DMS 273 (cell line): ENCODE measurements around the gene CPA2.

Experiments used
- DNase-seq: peaks from one replicate; lab custom pipeline; 2025; ENCODE audit not compliant: unreplicated experiment; lab: John Stamatoyannopoulos, UW

The CPA2 gene

DNA sequence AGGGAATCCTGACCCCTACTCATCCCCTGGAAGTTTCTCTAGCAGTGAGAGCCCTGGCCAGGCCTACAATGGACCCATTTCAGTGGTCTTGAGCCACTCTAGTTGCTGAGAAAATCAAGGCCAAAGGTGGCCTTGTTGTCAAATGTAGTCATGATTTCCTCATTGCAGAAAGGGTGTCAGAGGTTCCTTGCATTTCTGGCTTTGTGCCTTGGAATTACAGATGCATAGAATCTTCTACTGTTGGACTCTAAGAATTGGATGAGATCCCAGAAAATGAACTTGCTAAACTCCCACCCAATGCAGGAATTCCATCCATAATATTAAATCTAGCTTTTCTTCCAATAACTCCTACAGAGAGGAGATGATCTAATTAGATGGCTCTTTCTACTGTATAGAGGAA is 12.2 kb downstream of the CPA2 start:
- peak; percentile 41 for DNase-seq

DNA sequence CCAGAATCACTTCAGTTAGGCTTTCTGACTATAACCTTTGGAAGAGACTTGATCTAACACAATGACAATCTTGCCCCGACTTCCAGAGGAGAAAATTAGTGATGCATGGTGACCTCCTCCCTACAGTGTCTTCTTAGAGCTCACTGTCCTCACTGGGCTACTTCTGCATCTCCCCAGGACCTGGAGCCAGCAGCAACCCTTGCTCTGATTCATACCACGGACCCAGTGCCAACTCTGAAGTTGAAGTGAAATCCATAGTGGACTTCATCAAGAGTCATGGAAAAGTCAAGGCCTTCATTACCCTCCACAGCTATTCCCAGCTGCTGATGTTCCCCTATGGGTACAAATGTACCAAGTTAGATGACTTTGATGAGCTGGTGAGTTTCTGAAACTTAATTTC is 12.6 kb downstream of the CPA2 start:
- no peak for DNase-seq

DNA sequence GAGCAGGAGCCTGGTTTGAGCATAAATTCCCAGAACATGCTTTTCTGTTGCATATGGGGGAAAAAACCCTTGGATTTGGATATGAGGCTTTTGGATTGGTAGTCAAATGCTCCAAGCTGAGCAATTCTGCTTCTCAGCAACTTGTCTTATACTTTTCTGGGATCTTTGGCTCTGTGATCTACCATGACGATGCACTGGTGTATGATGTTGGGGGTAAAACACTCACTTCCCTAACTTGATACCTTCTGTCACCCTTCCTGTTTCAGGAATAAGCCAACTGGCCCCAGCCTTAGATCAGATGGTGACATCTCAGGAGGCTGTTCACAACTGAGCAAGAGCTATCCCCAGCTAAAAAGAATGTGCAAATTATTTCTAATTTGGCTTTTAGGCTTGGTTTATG is 13.2 kb downstream of the CPA2 start:
- DNase-seq: no peak

DNA sequence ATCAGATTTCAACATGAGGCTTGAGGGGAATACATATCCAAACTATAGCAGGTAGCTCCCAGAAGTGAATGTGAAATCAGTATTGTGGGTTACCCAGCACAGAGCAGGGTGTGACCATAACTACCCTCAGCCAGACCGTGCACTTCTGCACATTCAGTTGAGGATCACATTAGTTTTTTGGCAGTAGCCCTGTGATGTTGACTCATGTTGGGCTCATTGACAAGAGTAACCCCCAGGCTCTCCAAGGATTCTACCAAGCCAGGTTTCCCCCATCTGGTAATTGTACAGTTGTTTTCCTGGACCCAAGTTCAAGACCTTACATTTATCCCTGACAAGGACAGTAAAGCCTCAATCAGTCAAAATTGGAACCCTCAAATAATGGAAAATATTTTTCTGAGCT is 14.6 kb downstream of the CPA2 start:
- DNase-seq: peak; percentile 36

DNA sequence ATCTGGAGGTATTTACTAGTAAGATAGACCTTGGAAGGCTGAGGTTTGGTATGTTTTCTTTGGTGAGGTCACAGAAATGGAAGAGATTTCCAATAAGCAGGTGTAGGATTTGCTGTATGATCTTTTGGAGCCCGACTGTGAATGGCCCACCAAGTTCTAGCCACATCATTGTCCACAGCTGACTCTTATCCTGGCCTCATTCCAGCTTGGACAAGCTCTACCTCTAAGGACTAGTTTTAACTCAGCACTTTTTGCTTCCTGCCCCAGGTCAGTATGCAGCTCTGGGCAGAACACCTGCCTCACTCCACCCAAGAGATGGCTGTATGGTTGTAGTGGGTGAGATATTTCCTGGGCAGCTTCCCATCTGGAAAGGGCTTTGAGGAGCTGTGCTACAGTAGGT is 20.2 kb downstream of the CPA2 start:
- no peak for DNase-seq

DNA sequence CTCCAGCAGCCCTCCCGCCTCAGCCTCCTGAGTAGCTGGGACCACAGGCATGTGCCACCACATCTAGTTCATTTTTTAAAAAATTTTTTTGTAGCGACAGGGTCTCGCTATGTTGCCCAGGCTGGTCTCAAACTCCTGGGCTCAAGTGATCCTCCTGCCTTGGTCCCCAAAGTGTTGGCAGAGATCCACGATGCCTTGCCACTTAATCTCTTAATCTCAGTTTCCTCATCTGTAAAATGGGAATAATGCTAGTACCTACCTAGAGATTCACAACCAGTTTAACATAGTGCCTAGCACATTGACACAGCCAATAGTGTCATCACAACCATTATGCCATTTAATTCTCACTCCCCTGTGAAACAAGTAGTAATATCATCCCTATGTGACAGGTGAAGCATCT is 21.5 kb downstream of the CPA2 start:
- DNase-seq: no peak

DNA sequence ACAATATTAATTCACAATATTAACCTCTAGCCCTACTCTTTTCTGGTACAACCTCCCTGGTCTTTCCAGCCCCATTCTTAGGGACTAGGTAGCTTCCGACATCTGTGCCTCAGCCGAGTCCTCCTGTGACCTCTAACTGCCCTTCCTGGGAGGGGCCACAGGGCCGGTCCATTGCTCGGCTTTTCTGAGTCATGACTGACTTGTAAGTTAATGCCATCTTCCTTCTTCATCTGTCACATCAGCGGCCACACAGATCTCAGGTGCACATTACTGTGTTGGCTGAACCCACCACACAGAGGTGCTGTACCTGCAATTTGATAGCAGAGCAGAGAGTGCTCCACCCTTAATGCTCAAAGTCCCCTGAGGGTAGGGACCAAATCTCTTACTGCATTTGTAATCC is 22.2 kb downstream of the CPA2 start:
- no peak for DNase-seq

DNA sequence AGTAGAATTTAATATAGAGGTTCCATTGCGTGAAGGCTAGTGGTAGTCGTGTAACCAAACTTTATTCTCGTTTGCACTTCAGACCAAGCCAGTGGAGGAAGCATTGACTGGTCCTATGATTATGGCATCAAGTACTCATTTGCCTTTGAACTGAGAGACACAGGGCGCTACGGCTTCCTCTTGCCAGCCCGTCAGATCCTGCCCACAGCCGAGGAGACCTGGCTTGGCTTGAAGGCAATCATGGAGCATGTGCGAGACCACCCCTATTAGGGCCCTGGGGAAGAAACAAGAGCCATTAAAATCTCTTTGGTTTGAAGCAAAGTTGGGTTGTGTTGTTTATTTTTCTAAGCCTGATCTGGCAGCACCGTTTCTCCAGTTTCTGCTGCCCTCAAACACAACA is 22.8 kb downstream of the CPA2 start:
- DNase-seq: no peak

DNA sequence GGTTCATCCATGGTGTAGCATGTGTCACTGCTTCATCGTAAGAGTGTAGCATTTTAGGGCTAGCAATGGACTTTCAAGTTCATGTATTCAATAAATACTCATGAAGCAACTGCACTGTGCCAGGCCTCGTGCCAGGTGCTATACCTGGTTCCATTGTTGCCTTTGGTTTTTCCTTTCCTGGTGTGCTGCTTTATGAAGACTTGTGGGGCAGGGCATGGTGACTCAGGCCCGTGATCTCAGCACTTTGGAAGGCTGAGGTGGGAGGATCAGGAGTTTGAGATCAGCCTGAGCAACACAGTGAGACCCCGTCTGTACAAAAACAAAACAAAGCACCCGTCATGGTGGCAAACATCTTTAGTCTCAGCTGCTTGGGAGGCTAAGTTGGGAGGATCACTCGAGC is 24.1 kb downstream of the CPA2 start:
- DNase-seq: no peak

DNA sequence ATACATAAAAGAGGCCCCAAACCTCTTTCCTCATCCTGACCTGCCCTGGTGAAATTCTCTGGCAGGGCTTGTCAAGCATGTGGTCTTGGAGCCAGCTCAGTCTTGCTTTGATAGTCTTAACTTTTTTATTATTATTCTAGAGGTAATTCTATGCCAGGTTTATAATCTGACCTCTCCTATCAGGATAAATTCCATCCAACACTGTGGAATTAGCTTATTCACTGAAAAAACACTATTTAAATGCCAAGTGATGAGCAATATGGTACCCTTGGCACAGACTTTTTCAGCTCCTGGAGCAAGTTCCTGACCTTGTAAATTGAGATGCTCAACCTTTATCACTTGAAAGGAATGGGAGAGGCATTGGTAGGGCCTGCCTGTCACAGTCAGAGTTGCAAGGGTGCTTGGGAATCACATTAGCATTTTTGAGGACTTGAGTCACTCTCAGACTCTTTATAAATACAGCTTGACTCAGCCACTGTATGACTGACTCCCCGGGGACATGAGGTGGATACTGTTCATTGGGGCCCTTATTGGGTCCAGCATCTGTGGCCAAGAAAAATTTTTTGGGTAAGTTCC is 26.1 kb downstream of the CPA2 start, which contains the start of gene CPA4:
Gene CPA4, plus strand, starts transcription at position 480 of the 576 bp plus-strand sequence. Its CDS starts 20 bp downstream, at position 500.
- DNase-seq: no peak

DNA sequence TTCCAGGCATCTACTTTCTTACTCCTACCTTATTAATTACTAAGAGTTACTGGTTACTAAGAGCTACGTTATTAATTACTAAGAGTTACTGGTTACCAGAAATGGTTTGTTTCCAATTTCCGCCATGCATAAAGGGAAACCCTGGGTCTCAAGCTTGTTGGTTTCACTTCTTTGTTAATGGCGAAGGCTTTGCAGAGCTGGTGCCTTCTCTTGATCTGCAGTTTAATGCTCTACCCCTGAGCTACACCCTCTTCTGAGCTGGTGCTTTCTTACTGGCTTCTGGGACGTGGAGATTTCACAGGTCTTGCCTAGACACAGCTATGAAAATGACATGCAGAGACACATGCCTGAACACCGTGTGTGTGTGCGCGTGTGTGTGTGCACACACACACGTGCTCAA is 26.9 kb downstream of the CPA2 start:
- no peak for DNase-seq

DNA sequence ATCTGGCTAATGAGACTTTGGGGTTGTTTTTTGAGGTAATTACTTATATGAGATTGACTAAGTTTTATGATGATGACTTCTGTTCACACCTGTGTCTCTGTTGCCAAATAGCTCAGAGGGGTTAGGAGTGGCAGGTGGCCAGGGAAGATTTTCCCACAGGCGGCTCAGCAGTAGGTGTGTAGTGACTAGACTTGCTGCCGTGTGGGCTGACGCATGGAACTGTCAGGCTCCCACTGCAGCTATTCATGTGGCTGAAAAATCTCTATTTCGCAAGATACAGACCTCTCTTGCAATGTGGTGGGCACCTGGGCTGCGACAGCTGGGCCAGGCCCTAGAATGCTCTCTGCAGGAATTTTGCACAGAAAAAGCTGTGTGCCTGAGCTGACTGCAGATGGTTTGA is 27.7 kb downstream of the CPA2 start:
- DNase-seq: no peak

DNA sequence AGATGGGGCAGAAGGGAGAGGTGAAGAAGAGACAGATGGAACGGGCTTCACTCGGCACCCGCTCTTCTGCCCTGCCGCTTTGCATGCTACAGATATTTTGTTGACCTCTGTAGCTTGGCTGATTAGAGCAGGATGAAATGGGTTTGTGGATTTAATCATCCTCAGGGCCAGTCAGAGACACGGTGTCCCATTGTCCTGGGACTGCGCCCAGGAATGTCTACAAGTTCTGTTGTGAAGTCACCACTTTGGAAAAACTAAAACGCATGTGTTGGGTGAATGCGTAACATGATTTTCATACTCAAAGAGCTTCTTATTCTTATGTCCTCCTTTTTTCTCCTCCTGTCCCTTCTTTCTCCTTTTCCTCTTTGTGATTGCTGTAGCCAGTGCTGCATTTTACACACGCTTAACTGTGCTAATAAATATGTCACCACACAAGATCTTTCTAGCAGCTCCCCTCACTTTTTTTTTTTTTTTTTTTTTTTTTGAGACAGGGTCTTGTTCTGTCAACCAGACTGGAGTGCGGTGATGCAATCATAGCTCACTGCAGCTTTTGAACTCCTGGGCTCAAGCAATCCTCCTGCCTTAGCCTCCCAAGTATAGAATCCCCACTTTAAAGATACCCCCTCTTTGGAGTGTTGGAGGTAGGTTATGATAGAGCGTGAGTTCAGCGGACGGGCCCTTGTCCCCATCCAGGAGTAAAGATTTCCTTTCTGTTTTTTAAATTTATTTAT is 29.7 kb downstream of the CPA2 start:
- no peak for DNase-seq

DNA sequence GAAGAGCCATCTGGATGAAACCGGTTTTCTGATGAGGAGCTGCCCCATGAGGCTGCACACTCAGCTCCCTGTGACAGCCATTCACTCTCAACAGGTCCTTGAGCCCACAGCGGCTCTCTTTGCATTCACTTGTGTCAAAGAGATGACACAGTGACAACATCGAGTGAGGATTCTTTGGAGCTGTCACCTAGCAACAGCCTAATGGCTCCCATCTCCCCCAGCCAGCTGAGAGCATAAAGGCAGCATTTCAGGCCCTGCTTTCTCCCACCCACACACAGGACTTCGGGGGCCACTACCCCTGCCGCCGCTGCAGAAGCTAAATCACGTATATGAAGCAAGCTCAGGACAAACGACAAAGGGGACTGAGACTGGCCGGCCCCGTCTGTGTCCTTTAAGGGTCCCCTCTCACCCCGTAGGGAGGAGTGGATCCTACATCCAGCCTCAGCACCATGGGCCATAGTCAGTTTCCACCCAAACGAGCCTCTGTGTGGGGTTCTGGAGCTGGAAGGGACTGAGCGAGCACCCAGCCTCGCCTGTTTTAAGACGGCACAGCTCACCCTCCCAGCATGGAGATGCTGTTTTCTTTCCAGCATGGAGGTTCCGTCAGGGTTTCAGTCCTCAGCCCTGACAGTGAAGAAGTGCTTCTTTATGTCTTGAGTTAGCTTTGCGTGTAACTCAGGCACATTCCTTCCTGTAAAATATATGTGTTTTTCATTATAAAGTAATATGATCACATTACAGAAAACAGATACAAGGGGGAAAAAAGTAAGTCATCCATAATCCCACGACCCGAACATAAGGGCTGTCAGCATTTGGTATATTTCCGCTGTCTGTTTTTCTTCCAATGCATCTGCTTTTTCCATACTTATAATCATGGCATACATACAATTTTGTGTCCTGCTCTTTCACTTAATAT is 31.2 kb downstream of the CPA2 start:
- DNase-seq: no peak

DNA sequence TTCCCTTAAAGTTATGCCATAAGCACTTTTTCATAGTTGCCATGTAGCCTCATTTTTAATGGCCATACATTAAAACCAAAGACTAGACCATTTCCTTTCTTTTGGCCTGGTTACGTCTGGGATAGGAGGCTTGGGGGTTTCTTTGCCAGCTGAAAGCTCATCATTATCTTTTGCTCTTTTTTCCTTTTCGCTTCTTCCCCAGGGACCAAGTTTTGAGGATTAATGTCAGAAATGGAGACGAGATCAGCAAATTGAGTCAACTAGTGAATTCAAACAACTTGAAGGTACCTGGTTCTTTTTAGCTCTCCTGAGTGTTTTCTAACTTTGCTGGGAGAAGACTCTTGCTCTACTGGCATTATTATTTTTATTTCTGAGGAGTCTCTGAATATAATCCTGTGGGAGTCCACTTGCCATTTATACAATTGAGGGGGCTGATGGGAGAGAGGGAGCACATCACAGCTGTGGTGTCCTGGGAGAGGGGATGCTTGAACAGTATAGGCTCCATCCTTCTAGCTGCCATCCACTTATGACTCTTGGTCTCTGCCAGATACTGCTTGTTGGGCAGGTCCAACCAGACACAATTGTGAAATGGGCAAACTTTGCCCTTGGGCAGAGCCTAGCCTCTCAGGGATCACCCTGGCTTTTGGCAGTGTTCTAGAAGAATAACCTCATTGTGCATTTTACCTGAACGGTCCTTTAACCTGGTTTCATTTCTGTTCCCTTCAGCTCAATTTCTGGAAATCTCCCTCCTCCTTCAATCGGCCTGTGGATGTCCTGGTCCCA is 32.1 kb downstream of the CPA2 start:
- DNase-seq: no peak

DNA sequence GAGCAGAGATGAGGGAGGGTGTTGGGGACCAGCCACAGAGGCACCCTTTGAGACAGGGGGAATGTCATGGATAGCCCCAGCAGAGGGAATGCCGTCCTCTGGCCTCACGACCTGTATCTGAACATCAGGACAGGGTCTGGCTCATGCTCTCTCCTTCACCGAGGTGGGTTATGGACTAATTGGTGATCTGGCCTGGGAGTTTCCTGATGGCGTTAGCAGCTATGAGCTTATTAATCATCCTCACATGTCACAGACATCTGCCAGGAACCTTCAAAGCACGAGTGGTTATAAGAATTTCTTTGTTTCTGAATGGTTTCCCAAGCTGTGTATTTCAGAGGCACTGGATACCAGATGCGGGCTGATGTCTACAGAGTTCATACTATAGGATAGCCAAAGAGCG is 33.2 kb downstream of the CPA2 start:
- peak; percentile 36 for DNase-seq

DNA sequence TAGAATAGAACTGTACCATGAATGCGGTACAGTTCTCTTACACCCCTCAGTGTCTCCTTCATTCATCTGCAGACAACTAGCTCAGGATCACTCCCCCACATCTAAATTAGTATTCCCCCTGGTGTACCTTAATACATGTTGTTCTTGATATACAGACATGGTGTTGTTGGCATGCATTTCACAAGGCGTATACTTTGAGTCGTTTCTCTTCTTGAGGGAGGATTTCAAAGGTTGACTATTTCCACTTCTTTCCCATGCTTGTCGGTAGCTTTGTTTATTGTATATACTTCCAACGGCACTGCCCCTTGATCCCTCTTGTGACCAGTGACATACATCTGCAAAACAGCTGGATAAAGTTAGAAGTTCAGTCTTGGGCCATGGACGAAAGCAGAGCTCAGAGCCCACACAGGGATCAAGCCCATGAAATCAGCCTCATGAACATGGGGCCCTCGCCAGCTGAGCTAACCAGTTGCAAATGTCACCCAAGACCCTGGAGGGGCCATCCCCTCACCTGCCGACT is 34.9 kb downstream of the CPA2 start:
- no peak for DNase-seq

DNA sequence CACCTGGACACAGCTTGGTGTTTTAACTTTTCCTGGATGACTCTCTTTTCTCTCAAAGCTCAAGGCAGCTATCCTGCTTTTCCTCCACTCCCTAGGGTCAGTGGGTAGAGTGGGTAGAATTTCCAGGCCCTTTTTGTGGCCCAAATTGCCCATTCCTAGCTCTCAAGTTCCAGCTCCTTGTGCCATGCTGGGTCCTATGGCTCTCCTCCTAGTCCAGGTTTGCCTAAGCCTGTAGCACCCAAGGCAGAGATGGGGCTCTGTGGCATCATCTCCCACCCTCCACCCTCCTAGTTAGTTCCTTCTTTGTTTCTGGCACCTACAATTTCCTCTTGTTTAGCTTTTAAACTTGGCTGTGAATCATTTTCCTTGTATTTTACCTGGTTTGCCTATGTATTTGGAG is 36.0 kb downstream of the CPA2 start:
- no peak for DNase-seq

DNA sequence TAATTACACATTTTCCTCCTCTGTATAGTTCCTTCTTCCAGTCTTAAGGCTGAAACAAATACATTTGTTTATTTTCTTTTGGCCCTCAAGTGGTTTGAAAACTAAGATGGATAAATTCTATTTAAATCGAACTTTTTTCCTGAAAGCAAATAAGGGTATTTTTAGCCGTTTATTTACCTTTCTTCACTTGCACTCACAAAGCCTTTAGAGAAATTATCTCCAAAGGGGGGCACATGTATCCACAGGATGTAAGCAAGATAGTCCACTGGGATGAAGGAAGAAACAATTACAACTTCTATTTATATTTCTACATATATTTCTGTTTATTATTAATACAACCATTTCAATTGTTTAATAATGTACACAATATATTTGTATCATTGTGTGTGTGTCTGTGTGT is 36.5 kb downstream of the CPA2 start:
- DNase-seq: no peak

DNA sequence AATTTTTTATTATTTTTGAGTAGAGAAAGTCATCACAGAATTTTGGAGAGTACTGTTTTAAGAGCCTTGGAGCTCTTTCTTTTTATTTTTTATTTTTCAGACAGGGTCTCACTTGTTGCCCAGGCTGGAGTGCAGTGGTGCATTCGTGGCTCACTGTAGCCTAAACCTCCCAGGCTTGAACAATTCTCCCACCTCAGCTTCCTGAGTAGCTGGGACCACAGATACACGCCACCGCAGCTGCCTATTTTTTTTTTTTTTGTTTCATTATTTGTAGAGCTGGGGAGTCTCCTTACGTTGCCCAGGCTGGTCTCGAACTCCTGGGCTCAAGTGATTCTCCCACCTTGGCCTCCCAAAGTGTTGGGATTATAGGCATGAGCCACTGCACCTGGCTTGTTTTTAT is 36.9 kb downstream of the CPA2 start:
- DNase-seq: no peak

DNA sequence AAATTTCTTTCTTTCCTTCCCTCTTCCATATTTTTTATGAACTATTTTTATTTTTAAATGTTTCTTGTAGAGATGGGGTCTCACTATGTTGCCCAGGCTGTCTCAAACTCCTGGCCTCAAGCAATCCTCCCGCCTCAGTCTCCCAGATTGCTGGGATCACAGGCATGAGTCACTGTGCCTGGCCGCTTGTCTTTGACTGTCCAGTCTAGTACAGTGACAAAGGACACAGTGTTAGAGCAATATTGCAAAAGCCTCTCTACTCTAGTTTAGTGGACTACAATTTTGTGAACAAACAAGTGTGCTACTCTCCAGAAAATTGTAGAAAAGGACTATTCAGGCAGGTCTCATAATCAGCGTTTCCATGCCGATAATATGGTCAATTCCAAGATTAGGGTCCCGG is 37.3 kb downstream of the CPA2 start:
- DNase-seq: no peak
